ENCODE data around the gene RBX1.
"Not testable (repeated sequence)": the region's sequence is repeated elsewhere in the genome, so short reads cannot be mapped to it uniquely, and the experiment has no call there.

The RBX1 gene

DNA sequence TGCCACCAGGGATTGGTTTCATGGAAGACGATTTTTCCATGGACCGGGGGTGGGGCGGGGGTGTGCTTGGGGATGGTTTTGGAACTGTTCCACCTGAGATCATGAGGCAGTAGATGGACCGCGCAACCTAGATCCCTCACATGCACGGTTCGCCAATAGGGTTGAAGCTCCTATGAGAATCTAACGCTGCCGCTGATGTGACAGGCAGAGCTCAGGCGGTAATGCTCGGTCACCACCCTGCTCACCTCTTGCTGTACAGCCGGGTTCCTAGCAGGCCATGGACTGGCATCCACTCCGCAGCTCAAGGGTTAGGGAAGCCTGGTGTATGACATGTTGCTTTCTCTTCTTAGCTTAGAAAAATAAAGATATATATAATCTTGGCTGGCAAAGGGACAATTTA lies 22.0 kb downstream of the RBX1 start:
- DNase-seq = no peak

DNA sequence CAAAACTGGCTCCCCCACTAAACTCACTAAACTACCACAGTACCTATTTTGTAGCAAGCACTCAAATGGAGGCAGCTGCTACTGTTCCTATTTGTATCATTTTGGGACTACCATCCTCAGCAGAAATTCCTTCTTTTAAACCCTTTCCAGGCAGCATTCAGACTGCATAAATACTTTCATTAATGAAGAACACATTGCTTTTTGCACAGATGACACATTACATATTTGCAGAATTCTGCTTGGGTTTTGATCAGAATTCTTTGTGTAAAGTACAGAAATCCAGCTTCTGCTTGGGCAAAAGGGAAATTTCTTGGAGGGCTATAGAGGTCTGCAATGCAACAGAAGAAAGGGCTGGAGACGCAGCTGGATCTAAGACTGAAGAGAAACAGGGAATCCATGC lies 24.2 kb downstream of the RBX1 start:
- DNase-seq = no peak

DNA sequence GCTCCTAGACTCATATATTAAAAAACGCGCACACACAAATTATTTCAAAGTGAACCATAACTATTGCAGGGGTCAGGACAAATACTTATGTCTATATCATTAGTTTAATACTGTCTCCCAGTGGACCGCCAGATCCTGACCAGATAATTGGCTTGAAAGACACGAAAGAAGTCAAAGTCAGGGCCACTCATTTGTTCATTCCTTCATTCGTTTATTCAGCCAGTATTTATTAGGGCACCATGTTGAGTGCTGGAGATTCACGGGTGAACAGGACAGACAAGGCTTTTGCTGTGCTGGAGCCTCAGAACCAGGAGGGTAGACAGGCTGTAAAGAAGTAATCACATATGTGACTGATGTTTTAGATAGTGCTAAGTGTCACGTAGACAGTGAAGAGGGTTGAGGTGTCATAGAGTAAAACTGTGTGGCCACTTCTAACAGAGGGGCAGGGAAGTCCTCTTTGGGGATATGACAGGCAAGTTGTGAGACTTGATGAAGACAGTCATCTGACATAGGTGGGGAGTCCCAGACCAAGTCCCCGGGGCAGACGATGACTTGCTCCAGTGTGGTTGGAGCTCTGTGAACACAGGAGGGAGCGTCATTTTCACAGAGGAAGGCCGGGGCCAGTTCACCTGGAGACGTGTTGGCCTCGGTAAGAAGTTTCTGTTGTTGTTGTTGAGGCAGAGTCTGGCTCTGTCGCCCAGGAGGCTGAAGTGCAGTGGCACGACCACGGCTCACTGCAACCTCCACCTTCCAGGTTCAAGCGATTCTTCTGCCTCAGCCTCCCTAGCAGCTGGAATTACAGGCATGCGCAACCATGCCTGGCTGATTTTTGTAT lies 25.9 kb downstream of the RBX1 start:
- no peak for DNase-seq

DNA sequence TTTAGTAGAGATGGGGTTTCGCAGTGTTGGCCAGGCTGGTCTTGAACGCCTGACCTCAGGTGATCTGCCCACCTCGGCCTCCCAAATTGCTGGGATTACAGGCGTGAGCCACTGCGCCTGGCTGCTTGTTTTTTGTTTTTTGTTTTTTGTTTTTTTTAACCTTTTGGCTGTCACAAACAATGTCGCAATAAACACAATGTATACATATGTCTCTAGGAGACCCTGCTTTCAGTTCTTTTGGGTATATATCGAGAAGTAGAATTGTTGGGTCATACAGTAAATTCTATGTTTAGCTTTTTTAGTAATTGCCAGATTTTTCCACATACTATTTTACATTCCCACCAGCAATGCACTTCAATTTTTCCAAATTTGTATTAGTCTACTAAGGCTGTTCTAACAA lies 28.0 kb downstream of the RBX1 start:
- DNase-seq = no peak

- no peak for DNase-seq
Measured at GRCh38 chr22:40979871-40980270, 28.7 kb downstream of the RBX1 start.

GRCh38 chr22:40982482-40983385 lies 31.6 kb downstream of the RBX1 start:
- no peak for DNase-seq

DNA sequence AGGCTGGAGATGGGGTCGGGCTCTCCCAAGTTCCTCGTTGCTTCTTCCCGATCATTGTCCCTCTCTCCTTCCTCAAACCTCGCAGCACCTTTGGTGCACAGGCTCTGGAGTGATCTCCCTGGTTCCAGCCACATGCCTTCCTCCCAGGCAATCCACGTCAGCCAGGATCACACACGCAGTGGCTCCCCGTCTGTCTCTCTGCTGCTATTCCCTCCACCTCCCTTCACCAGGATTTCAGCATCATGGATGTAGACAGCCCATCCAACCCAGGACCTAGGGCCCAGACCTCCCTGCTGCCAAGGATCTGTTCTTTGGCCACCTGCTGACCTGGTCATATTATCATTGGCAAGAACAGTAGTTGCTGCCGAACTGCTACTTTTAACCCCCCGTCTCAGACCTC lies 40.1 kb downstream of the RBX1 start:
- DNase-seq = no peak

GRCh38 chr22:40995821-40996220 lies 44.6 kb downstream of the RBX1 start:
- no peak for DNase-seq

DNA sequence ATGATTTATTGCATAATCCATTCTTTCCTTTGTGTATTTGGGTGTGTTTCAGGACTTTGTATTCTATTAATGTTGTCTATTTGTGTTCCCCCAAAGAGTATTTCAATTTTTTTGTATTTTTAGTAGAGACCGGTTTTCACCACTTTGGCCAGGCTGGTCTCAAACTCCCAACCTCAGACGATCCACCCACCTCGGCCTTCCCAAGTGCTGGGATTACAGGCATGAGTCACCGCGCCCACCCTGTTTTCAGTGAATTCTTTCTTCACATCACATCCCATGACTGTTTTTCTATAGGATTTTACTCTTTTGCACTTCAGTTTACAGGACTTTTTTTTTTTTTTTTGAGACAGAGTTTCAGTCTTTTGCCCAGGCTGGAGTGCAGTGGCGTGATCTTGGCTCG lies 46.3 kb downstream of the RBX1 start:
- no peak for DNase-seq

DNA sequence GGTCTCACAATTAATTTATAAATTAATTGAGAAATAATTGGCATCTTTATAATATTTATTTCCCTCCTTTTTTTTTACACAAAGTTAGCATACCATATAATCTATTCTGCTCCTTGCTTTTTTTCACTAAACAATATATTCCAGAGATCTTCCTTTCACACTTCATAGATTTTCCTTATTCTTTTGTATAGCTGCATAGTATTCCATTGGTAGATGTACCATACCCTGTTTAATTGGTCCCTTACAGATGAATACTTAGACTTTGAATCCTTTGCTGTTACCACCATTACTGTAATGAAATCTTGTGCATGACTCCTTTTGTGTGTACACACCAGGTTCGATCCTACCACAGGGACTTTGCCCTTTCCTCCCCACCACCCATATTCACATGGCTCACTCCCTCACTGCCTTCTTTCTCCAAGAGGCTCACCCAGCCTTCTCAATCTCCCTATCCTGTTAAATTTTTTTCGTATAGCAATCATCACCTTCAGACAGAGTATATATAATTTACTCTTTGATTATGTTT lies 48.9 kb downstream of the RBX1 start:
- no peak for DNase-seq

- DNase-seq = no peak
Measured at GRCh38 chr22:41000941-41001721, 50.0 kb downstream of the RBX1 start.

- no peak for DNase-seq
Measured at GRCh38 chr22:41001722-41002122, 50.5 kb downstream of the RBX1 start.

GRCh38 chr22:41002386-41002785 lies 51.2 kb downstream of the RBX1 start:
- DNase-seq = not testable (repeated sequence)

GRCh38 chr22:41003066-41003465 lies 51.9 kb downstream of the RBX1 start:
- DNase-seq = no peak

- no peak for DNase-seq
Measured at GRCh38 chr22:41003976-41004375, 52.8 kb downstream of the RBX1 start.

DNA sequence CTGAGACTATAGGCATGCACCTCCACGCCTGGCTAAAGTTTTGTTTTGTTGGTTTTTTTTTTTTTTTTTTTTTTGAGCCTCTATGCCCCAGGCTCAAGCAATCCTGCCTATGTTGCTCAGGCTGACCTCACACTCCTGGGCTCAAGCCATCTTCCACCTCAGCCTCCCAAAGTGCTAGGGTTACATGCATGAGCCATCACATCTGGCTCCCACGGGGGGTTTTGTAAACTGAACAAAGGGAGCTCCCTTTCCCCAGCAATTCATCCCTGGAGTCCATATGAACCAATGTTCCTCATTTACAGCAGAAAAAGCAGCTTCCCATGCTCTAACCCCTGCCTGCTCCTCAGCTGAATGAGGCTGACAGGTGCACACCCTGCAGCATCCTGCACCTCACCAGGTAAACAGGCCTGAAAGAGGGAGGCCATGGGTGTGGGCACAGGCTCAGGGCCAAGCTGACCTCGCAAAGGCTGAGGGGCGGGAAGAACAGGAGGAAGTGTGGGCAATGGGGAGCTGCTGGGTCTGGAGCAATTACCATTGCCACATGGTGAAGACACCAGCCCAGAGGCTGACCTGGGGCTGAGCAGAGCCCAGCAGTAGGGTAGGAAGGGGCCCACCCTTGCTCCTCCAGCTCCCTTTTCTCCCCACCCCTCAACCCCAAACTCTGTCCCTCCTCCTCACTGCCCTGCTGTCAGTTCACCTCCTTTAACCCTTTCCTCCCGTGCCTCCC lies 58.2 kb downstream of the RBX1 start:
- DNase-seq = no peak

GRCh38 chr22:41015003-41015402 lies 63.8 kb downstream of the RBX1 start:
- no peak for DNase-seq

DNA sequence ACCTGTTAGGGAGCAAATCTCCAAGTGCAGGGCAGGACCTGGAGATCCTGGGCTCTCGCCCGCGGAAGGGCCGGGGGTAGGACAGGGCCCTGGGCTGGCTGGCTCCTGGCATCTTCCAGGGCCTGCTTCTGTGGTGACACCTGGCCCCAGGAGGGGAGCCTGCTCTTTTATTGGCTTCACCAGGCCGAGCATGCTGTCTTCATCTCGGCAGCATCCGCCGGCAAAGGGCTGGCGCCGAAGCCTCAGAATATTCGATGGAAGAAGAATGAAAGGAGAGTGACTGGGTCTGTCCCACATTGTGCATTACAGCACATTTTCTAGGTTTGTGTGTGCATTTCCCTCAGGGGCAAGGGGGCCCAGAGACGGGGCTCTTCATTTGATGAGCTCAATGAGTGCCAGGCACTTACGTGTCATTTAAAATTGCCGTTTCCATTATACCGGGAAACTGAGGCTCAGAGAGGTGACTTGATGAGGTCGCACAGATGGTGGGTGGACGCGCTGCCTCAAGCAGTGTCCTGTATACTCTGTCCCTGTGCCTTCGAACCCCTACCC lies 70.0 kb downstream of the RBX1 start:
- peak; percentile 32 for DNase-seq

GRCh38 chr22:41021613-41022454 lies 70.7 kb downstream of the RBX1 start:
- peak; percentile 87 for DNase-seq

GRCh38 chr22:41022470-41023298 lies 71.5 kb downstream of the RBX1 start:
- DNase-seq = peak; percentile 95
